ENCODE measurements around the gene OPN4.

OPN4 gene

DNA sequence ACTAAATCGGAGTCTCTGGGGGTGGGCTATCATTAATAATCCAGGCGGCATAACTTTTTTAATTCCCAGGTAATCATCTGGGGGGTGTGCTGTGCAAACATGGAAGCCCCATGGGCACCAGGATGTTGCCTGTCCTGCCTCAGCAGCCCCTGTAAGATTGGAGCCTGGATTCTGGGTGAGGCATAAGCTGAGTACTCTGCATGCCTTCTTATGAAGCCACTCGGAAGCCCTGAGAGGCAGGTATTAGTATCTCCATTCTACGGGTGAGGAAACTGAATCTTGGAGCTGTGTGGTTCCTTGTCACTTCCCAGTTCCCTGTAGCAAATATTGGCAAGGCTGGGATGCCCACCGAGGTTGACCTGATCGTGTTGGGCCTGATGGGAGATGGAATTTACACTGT, 7.4 kb upstream of the OPN4 start:
- in situ Hi-C loops (cut with HindIII; ENCODE audit: low sequenced_read_pairs), result no loop called here

- in situ Hi-C loops (cut with HindIII; ENCODE audit: low sequenced_read_pairs), result no loop called here
Observed at GRCh38 chr10:86647773-86648703, 6.3 kb upstream of the OPN4 start.

GRCh38 chr10:86648704-86649427, 5.5 kb upstream of the OPN4 start:
- in situ Hi-C loops (cut with HindIII; ENCODE audit: low sequenced_read_pairs), result no loop called here

DNA sequence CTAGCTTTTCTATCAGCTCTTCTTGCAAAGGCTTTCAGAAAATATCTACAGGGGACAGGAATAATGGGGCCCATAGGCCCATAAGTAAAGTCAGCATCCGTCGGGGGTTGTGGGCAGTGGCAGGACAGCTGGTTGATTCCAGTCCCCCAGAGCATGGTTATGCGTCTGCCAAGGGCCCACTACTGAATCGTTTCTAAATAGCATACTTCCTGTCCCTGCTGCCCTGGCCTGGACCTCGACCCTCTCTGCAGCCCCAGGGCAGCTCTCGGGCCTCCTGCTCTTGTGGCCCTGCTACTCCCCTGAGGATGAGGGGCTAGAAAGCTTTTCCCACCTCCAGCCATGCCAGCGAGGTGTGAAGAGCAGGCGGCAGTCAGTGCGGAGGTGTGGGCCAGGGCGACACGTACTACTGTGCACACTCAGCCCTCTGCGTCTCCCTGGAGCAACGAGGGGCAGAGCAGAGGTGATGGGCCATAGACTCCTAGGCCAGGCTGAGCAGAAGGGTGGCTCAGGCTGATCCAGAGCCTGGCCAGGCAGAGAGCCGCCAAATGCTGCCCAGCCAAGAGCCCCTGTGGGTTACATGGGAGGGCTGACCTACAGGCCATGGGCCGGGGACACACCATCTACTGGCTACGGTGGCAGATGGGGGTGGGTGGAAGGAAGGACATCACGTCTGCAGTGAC, 4.7 kb upstream of the OPN4 start:
- in situ Hi-C loops (cut with HindIII; ENCODE audit: low sequenced_read_pairs), result no loop called here

DNA sequence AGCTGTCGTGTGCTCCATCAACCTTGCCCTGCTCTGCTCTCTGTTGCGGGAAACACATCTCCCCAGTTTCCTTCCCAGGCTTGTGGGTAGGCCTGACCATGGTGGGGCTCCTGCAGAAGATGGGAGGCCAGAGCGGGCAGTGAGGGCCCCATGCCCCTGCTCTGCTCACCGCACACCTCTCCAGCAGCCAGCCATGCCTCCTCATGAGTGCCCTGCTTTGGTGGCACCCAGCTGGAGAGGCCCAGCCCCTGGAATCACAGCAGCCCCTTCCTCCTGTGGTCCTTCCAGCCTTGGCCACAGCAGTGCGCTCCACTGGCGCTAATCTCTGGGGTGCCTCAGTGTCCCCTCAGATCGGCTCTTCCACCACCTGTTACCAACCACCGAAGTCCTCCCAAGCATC, 4.2 kb upstream of the OPN4 start:
- in situ Hi-C loops (cut with HindIII; ENCODE audit: low sequenced_read_pairs), result no loop called here

DNA sequence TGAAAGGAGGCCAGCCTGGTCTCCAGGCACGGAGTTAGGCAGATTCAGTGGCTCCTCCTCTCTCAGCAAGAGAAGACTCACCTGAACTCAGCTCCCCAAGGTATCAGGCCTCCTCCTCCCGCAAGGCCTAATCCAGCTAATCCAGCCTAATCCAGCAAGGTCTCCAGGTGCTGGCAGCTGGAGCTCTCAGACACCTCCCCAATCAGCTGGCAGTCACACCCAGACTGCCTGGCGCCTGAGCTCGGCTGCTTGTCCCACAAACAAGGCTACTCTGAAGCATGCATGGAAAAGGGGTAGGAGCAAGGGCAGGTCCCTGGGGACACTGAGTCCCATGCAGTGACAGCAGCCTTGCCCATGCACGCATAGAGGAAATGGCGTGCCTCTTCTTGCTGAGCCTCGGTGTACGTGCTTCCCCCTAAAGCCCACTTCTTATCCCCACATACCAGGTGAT, 3.3 kb upstream of the OPN4 start:
- in situ Hi-C loops (cut with HindIII; ENCODE audit: low sequenced_read_pairs), result no loop called here

- in situ Hi-C loops (cut with HindIII; ENCODE audit: low sequenced_read_pairs), result no loop called here
Observed at GRCh38 chr10:86651631-86652331, 2.6 kb upstream of the OPN4 start.

GRCh38 chr10:86652361-86653202, 1.8 kb upstream of the OPN4 start:
- in situ Hi-C loops (cut with HindIII; ENCODE audit: low sequenced_read_pairs), result no loop called here

- in situ Hi-C loops (cut with HindIII; ENCODE audit: low sequenced_read_pairs), result no loop called here
Observed at GRCh38 chr10:86653379-86653778, 968 bp upstream of the OPN4 start.

DNA sequence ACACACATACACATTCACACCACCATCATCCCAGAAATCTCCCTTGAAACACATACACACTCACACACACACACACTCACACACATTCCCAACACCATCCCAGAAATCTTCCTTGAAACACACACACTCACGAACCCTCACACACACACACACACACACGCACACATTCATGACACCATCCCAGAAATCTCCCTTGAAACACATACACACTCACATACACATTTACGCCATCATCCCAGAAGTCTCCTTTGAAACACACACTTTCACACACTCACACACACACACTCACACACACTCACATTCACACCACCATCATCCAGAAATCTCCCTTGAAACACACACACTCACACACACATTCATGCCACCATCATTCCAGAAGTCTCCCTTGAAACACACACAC, 360 bp upstream of the OPN4 start:
- in situ Hi-C loops (cut with HindIII; ENCODE audit: low sequenced_read_pairs), result no loop called here

- in situ Hi-C loops (cut with HindIII; ENCODE audit: low sequenced_read_pairs), result no loop called here
Observed at GRCh38 chr10:86655173-86655540, 810 bp downstream of the OPN4 start.

DNA sequence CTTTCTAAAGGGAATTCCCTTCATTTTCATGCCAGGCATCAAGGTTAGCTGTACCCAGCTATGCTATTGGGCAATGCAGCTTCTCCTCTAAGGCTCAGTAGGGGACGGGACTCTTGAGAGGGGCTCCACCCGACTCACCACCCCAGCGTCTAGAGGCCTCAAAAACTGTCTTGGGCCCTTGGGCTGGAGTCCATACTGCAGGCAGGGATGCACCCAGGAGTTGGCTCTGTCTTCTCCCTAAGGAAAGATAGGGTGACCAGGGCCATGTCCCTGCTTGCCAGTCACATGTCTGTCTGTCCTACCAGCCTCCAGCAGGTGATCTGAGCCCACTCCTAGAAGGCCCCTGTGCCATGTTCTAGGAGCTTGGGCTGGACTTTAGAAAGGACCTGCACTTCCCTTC, 1.2 kb downstream of the OPN4 start:
- in situ Hi-C loops (cut with HindIII; ENCODE audit: low sequenced_read_pairs), result no loop called here

- in situ Hi-C loops (cut with HindIII; ENCODE audit: low sequenced_read_pairs), result no loop called here
Observed at GRCh38 chr10:86657011-86657395, 2.7 kb downstream of the OPN4 start.

GRCh38 chr10:86657396-86658011, 3.2 kb downstream of the OPN4 start:
- in situ Hi-C loops (cut with HindIII; ENCODE audit: low sequenced_read_pairs), result no loop called here

DNA sequence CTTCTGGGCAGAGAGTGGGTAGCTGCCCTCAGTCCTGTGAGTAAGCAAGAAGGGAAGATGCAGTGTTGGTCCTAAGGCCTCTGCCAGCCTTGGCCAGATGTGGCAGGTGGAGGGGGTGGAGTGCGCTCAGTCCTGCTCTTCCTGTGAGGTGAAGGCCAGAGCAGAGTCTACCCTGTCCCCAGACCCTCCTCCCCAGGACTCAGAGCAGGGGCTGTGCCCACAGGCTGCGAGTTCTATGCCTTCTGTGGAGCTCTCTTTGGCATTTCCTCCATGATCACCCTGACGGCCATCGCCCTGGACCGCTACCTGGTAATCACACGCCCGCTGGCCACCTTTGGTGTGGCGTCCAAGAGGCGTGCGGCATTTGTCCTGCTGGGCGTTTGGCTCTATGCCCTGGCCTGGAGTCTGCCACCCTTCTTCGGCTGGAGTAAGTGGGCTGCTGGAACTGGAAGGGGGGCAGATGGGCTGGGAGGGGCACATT, 4.0 kb downstream of the OPN4 start:
- in situ Hi-C loops (cut with HindIII; ENCODE audit: low sequenced_read_pairs), result no loop called here

- in situ Hi-C loops (cut with HindIII; ENCODE audit: low sequenced_read_pairs), result no loop called here
Observed at GRCh38 chr10:86658751-86659150, 4.4 kb downstream of the OPN4 start.

DNA sequence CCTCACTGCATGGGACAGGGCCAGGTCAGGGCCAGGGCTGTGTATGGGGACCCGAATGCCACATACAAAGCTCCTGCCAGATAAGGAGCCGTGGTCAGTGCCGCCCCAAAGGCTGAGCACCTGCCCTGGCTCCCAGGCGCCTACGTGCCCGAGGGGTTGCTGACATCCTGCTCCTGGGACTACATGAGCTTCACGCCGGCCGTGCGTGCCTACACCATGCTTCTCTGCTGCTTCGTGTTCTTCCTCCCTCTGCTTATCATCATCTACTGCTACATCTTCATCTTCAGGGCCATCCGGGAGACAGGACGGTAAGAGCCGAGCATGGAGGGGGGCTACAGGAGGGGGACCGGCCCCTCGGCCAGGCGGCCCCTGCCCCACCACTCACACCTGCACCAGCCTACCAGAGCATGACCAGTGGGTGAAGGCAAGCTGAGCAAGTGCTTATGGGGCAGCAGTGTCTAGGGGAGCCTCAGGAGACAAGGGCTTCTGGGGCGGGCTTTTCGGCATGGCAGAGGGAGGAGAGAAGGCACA, 4.9 kb downstream of the OPN4 start:
- in situ Hi-C loops (cut with HindIII; ENCODE audit: low sequenced_read_pairs), result no loop called here

DNA sequence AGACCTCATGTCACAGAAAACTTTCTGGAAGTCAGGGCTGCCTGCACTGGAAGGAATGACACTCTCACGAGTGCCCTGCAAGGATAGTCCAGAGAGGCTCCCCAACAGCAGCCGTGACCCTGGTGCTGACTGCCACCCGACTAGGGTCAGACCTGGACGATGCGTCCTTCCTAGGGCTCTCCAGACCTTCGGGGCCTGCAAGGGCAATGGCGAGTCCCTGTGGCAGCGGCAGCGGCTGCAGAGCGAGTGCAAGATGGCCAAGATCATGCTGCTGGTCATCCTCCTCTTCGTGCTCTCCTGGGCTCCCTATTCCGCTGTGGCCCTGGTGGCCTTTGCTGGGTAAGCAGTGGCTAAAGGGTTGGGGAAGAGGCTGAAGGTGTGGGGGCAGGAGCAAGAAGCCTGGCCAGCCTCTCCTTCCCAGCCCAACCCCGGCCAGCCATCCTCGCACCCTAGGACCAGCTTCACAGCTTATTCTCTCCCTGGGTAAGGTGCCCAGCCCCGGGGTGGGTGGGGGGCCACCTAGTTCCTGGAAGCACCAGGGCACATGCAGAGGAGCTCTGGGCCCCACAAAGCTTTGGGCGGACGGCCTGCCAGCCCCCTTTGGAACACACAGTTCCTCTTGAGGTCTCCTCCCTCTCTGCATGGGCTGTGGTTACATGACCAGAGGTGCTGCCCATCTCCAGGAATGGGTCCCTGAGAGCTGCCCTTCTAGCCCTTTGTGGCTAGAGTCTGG, 5.5 kb downstream of the OPN4 start:
- in situ Hi-C loops (cut with HindIII; ENCODE audit: low sequenced_read_pairs), result no loop called here
